HCT116 (cell line): Measurements from ENCODE around the gene PTN. TPM values are rescaled to one million over a fixed set of nuclear protein-coding genes. Genes with fewer than 3 reads are reported as not detected.

Experiments
- ATAC-seq: fragments of 200-7000 bp; cut with Tn5 transposase; 2 replicates; pipeline ENCODE4 v1.9.1; 2020; ENCODE audit warnings: mild to moderate bottlenecking, moderate library complexity
- BruUV-seq: library from RNA; stranded (reverse); fragments of 400-500 nt; replicated peaks from 2 replicates; lab custom pipeline; 2021; lab: Mats Ljungman, UMichigan
- CTCF ChIA-PET: fragments of 300-600 bp; sonication (Branson Sonifier 250); formaldehyde crosslinking; loops from one replicate; lab custom pipeline; 2021; ENCODE audit warnings: antibody characterized with exemption; lab: Charles Lee
- POLR2A ChIA-PET: fragments of 300-600, 350-600 bp; sonication (Branson Sonifier 250); formaldehyde crosslinking; loops from one replicate; lab custom pipeline; 2021; ENCODE audit warnings: antibody characterized with exemption; lab: Charles Lee
- RAD21 ChIA-PET, 2 experiments: fragments of 300-600 bp; sonication (Branson Sonifier 250); formaldehyde crosslinking; loops; one replicate each; lab custom pipeline; 2023; ENCODE audit warnings: low total read pairs in 2 of 2; ENCODE audit not compliant: uncharacterized antibody in 2 of 2, unreplicated experiment in 2 of 2, low non-redundant PET in 1 of 2; lab: Charles Lee
- DNase-seq: peaks from one replicate; pipeline ENCODE4 v3.0.0-alpha.2; 2010; ENCODE audit warnings: low read depth, low spot score
- H2AFZ ChIP-seq: fragments of 200-600 bp; shearing (Covaris generic), sonication (generic); 2 replicates; pipeline ENCODE4 v1.6.1; 2017; ENCODE audit warnings: low read depth, mixed run types, mixed read lengths, antibody characterized with exemption, low read length; ENCODE audit not compliant: poor library complexity, severe bottlenecking
- H3K27ac ChIP-seq: 2 replicates; pipeline ENCODE4 v1.5.1; 2012; ENCODE audit warnings: low read depth, low read length
- H3K27me3 ChIP-seq: fragments of 200-600 bp; sonication (generic); 2 replicates; pipeline ENCODE4 v1.6.1; 2016; ENCODE audit warnings: mixed run types, low read length, mixed read lengths; ENCODE audit not compliant: insufficient read depth
- H3K36me3 ChIP-seq, 2 experiments: fragments of 200-500 bp in 1 of 2; fragments of 200-600 bp in 1 of 2; sonication (Bioruptor generic) in 1 of 2; sonication (generic) in 1 of 2; 2 replicates each; pipeline versions ENCODE4 v1.5.1 to v1.6.1; 2014 to 2016; ENCODE audit warnings: low read length in 2 of 2, inconsistent platforms in 1 of 2, mixed read lengths in 1 of 2, mixed run types in 1 of 2; ENCODE audit not compliant: insufficient read depth in 2 of 2, control insufficient read depth in 1 of 2
- H3K4me1 ChIP-seq, 2 experiments: fragments of 200-600 bp in 1 of 2; sonication (generic) in 1 of 2; 2 replicates each; pipeline versions ENCODE4 v1.5.1 to v1.6.1; 2012 to 2017; ENCODE audit warnings: low read length in 2 of 2, inconsistent platforms in 1 of 2, mild to moderate bottlenecking in 1 of 2, mixed read lengths in 1 of 2, mixed run types in 1 of 2, moderate library complexity in 1 of 2; ENCODE audit not compliant: insufficient read depth in 2 of 2, control insufficient read depth in 1 of 2
- H3K4me2 ChIP-seq: fragments of 200-600 bp; sonication (generic); 2 replicates; pipeline ENCODE4 v1.6.1; 2017; ENCODE audit warnings: mixed run types, low read length, mixed read lengths
- H3K4me3 ChIP-seq, 2 experiments: fragments of 200-600 bp in 1 of 2; sonication (generic) in 1 of 2; replicated peaks in 1 of 2; 2 replicates each; pipeline ENCODE4 v1.5.1; 2011 to 2016; ENCODE audit warnings: low read length in 2 of 2, control low read depth in 1 of 2, low read depth in 1 of 2, mild to moderate bottlenecking in 1 of 2, mixed read lengths in 1 of 2, mixed run types in 1 of 2
- H3K79me2 ChIP-seq: fragments of 200-600 bp; sonication (generic); 2 replicates; pipeline ENCODE4 v1.6.1; 2017; ENCODE audit warnings: mild to moderate bottlenecking, mixed run types, low read length, moderate library complexity, mixed read lengths; ENCODE audit not compliant: insufficient read depth
- H3K9ac ChIP-seq: fragments of 200-600 bp; sonication (generic); 2 replicates; pipeline ENCODE4 v1.6.1; 2016; ENCODE audit warnings: low read length, mixed read lengths
- H3K9me2 ChIP-seq: fragments of 200-600 bp; sonication (generic), shearing (Covaris generic); 2 replicates; pipeline ENCODE4 v1.6.1; 2017; ENCODE audit warnings: mixed run types, mild to moderate bottlenecking, moderate library complexity; ENCODE audit not compliant: insufficient read depth
- H3K9me3 ChIP-seq, 2 experiments: fragments of 200-500 bp in 1 of 2; fragments of 200-600 bp in 1 of 2; sonication (Bioruptor generic) in 1 of 2; sonication (generic) in 1 of 2; 2 replicates each; pipeline ENCODE4 v1.6.1; 2014 to 2017; ENCODE audit warnings: low read length in 2 of 2, mixed read lengths in 2 of 2, inconsistent platforms in 1 of 2, low read depth in 1 of 2, mild to moderate bottlenecking in 1 of 2, mixed run types in 1 of 2, moderate library complexity in 1 of 2; ENCODE audit not compliant: control insufficient read depth in 1 of 2, insufficient read depth in 1 of 2
- H4K20me1 ChIP-seq: fragments of 200-600 bp; sonication (generic), shearing (Covaris generic); 2 replicates; pipeline ENCODE4 v1.6.1; 2017; ENCODE audit warnings: mixed run types, mild to moderate bottlenecking, moderate library complexity; ENCODE audit not compliant: insufficient read depth
- CEBPB ChIP-seq: IDR thresholded peaks from 2 replicates; pipeline ENCODE4 v1.6.1; 2012; ENCODE audit warnings: low read depth
- POLR2A ChIP-seq: IDR thresholded peaks from 2 replicates; pipeline ENCODE4 v1.7.0; 2011; ENCODE audit warnings: borderline replicate concordance; ENCODE audit not compliant: insufficient read depth, insufficient read length; ENCODE audit errors: extremely low read depth
- REST ChIP-seq: IDR thresholded peaks from 2 replicates; pipeline ENCODE4 v1.6.1; 2012; ENCODE audit warnings: low read depth
- SP1 ChIP-seq: IDR thresholded peaks from 2 replicates; pipeline ENCODE4 v1.6.1; 2012; ENCODE audit warnings: low read depth
- TCF7L2 ChIP-seq: IDR thresholded peaks from 2 replicates; pipeline ENCODE4 v1.7.0; 2011; ENCODE audit warnings: borderline replicate concordance, inconsistent platforms; ENCODE audit not compliant: insufficient read depth, insufficient read length; ENCODE audit errors: extremely low read depth
- ZFX ChIP-seq: fragments of 450-650 bp; IDR thresholded peaks from 2 replicates; pipeline ENCODE4 v1.6.1; 2017
- intact Hi-C: fragments of 100-400 bp; cut with micrococcal nuclease; formaldehyde crosslinking; loops from 2 replicates; pipeline ENCODE4 v1.10.0; 2022
- total RNA-seq: library from RNA; stranded (reverse); gene quantifications from one replicate; pipeline ENCODE4 v1.2.1, GENCODE V29; 2021; ENCODE audit not compliant: unreplicated experiment
- TF ChIP-seq, protein P1 (sequence below): IDR thresholded peaks from 2 replicates; pipeline ENCODE4 v1.6.1; 2011; ENCODE audit warnings: mild to moderate bottlenecking, low read length, moderate library complexity; ENCODE audit not compliant: insufficient replicate concordance; ENCODE audit errors: extremely low read depth
- TF ChIP-seq, protein P2 (sequence below): IDR thresholded peaks from 2 replicates; pipeline ENCODE4 v1.6.1; 2012
- TF ChIP-seq, protein P3 (sequence below), 3 experiments: fragments of 200-600 bp in 1 of 3; sonication (generic) in 1 of 3; IDR thresholded peaks in 2 of 3; conservative IDR thresholded peaks in 1 of 3; 2 replicates each; pipeline ENCODE4 v1.5.1; 2012 to 2017; ENCODE audit warnings: low read depth in 2 of 3, low read length in 2 of 3, antibody characterized with exemption in 1 of 3, borderline replicate concordance in 1 of 3, control low read depth in 1 of 3, mild to moderate bottlenecking in 1 of 3, mixed read lengths in 1 of 3, mixed run types in 1 of 3, moderate library complexity in 1 of 3; ENCODE audit not compliant: insufficient read depth in 1 of 3

PTN gene
- total RNA-seq, 1 experiment from 2014 or later: not detected

GRCh38 chr7:137386966-137387365 is 43.4 kb upstream of the PTN start:
- CTCF ChIA-PET: no interaction called here
- H3K4me2 ChIP-seq: no peak overlapping the region
- TF ChIP-seq SP1 (no peak), POLR2A (no peak), ZFX (no peak), TCF7L2 (no peak)
- TF ChIP-seq, protein P1, sequence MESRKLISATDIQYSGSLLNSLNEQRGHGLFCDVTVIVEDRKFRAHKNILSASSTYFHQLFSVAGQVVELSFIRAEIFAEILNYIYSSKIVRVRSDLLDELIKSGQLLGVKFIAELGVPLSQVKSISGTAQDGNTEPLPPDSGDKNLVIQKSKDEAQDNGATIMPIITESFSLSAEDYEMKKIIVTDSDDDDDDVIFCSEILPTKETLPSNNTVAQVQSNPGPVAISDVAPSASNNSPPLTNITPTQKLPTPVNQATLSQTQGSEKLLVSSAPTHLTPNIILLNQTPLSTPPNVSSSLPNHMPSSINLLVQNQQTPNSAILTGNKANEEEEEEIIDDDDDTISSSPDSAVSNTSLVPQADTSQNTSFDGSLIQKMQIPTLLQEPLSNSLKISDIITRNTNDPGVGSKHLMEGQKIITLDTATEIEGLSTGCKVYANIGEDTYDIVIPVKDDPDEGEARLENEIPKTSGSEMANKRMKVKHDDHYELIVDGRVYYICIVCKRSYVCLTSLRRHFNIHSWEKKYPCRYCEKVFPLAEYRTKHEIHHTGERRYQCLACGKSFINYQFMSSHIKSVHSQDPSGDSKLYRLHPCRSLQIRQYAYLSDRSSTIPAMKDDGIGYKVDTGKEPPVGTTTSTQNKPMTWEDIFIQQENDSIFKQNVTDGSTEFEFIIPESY: no peak
- ATAC-seq (no peak), DNase-seq (no peak)
- H3K9me3 ChIP-seq: no peaks in the 10 kb centered on the region; a peak in 2 of 4 replicates
- no peak overlapping the region for H2AFZ ChIP-seq
- no peak overlapping the region for H3K4me3 ChIP-seq
- no peaks in the 10 kb centered on the region for H3K36me3 ChIP-seq
- intact Hi-C loops: no loop called here
- H3K9ac ChIP-seq: no peak overlapping the region
- H4K20me1 ChIP-seq: no peaks in the 10 kb centered on the region
- H3K4me1 ChIP-seq: no peaks in the 10 kb centered on the region
- BruUV-seq: no TSS peak
- RAD21 ChIA-PET: no interaction called here
- no peaks in the 10 kb centered on the region for H3K27me3 ChIP-seq
- POLR2A ChIA-PET: no interaction called here
- no peaks in the 10 kb centered on the region for H3K9me2 ChIP-seq
- H3K79me2 ChIP-seq: no peaks in the 10 kb centered on the region
- no peak overlapping the region for H3K27ac ChIP-seq

GRCh38 chr7:137381045-137381444 is 37.5 kb upstream of the PTN start:
- ChIA-PET CTCF (no interaction called here), RAD21 (no interaction called here), POLR2A (no interaction called here)
- H3K9ac ChIP-seq: no peak overlapping the region
- H3K4me2 ChIP-seq: no peak overlapping the region
- no peaks in the 10 kb centered on the region for H3K79me2 ChIP-seq
- intact Hi-C loops: no loop called here
- peaks cover 0 to 7% of the 10 kb centered on the region in 2 experiments; a peak in 1 of 4 replicates for H3K9me3 ChIP-seq
- no peak overlapping the region for H2AFZ ChIP-seq
- ATAC-seq (no peak), DNase-seq (no peak)
- no peaks in the 10 kb centered on the region for H3K9me2 ChIP-seq
- BruUV-seq: no TSS peak
- H4K20me1 ChIP-seq: no peaks in the 10 kb centered on the region
- H3K4me1 ChIP-seq: no peaks in the 10 kb centered on the region
- H3K4me3 ChIP-seq: no peak overlapping the region
- no peaks in the 10 kb centered on the region for H3K36me3 ChIP-seq
- H3K27ac ChIP-seq: no peak overlapping the region
- H3K27me3 ChIP-seq: no peaks in the 10 kb centered on the region
- TF ChIP-seq, protein P1: no peak
- no peak for TF ChIP-seq TCF7L2
- TF ChIP-seq, protein P2, sequence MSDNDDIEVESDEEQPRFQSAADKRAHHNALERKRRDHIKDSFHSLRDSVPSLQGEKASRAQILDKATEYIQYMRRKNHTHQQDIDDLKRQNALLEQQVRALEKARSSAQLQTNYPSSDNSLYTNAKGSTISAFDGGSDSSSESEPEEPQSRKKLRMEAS: no peak
- no peak for TF ChIP-seq CEBPB
- TF ChIP-seq, protein P3, sequence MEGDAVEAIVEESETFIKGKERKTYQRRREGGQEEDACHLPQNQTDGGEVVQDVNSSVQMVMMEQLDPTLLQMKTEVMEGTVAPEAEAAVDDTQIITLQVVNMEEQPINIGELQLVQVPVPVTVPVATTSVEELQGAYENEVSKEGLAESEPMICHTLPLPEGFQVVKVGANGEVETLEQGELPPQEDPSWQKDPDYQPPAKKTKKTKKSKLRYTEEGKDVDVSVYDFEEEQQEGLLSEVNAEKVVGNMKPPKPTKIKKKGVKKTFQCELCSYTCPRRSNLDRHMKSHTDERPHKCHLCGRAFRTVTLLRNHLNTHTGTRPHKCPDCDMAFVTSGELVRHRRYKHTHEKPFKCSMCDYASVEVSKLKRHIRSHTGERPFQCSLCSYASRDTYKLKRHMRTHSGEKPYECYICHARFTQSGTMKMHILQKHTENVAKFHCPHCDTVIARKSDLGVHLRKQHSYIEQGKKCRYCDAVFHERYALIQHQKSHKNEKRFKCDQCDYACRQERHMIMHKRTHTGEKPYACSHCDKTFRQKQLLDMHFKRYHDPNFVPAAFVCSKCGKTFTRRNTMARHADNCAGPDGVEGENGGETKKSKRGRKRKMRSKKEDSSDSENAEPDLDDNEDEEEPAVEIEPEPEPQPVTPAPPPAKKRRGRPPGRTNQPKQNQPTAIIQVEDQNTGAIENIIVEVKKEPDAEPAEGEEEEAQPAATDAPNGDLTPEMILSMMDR (IDR thresholded peaks at IDR 0.05 in 2 of 3, conservative IDR thresholded peaks at IDR 0.05 in 1 of 3; ENCODE audit: borderline replicate concordance in 1 of 3, insufficient read depth in 1 of 3, low read depth in 2 of 3, low read length in 2 of 3): no peak
- no peak for TF ChIP-seq REST
